Activated CD4-positive, alpha-beta T cell treated with anti-CD3 and anti-CD28 coated beads for 4 hours (primary cell): ENCODE measurements around the gene ABCA4.
A peak's percentile ranks its signal among the peaks of the same experiment; 100 is the strongest.

Experiments used
- DNase-seq, 2 donors: peaks; one replicate each; pipeline ENCODE4 v3.0.0-alpha.2; 2020

ABCA4 gene

DNA sequence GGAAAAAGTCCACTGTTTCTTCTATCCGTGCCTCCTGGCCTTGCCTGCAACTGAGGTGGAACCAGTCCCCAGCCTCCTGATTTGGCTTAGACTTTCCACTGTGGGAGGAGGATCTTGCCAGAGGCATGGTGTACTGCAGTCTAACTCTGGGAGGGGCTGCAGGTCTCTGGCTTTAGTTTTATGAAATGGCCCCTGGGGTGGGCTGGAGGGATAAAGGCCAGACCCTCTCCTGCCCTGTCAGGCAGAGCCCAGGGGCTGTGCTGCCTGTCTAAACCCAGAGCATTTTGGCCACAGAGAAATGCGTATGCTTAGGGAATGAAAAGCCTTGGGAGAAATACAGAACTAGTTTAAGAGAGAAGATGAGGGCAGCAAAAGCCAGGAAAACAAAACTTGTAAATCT lies 73.0 kb downstream of the ABCA4 start:
- DNase-seq, result no peak

DNA sequence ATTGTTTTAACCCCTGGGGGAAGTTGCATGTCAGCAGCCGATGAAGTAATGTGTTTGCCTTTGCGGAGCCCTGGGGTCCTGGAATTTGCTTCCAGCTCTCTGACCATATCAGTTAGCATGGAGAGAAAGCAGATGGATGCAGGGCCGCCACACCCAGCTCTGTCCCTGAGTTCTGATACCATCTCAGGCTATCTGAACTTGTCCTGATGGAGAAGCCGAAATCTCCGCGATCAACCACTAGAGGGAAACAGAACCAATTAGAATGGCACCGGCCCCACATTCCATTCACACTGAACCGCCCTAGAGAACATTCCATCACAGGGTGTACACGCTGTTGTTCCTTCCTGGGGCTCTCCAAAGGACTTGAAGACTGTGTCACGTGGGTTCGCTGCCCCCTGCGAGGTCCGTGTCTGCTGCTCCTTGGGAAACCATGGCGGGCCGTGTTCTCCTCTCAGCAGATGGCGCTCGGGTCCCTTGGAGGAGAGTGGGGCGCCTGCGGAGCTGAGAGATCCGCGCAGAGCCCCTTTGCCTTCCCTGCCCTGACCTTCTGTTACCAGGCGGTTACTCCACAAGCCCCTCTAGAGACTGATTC lies 75.4 kb downstream of the ABCA4 start:
- DNase-seq, result peak; percentile 10 to 17

DNA sequence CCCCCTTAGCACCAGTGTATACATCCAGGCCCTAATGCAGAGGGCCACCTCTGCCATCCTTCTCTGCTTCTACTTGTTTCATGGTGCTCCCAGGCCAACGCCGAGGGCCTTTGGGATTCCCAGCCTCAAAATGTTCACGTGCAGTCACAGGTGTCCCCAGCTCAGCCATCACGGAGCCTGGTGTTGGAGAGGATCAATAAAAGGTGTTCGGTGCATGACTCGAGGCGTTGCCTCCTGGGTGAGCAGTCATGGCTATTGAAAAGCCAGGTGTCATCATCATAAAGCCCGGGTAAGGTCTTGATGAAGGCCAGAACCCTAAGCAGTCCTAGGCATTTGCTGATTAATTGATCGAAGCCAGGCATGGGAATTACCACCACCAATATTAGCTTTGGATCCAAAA lies 76.1 kb downstream of the ABCA4 start:
- no peak for DNase-seq

DNA sequence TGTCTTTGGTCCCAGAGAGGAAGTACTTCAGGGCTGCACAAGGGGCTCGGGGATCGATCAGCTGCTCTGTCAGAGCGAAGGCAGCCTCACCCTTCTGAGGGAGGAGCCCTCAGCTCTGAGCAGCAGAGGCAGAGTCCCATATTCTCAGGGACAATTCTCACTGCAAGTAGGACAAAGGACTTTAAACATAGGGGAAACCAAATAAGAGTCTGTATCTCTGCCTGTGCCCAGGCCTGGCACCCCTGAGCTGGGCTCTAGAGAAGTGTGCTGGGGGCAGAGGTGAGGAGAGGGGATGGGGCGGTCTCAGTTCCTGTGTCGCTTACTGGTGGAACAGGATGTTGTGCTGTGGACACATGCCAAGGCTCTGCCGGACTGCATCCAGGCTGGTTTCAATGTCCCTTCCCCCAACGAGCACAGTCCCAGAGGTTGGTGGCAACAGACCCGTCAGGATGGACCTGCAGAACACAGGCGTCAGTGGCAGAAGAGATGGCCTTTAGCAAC lies 76.6 kb downstream of the ABCA4 start:
- DNase-seq, result no peak

DNA sequence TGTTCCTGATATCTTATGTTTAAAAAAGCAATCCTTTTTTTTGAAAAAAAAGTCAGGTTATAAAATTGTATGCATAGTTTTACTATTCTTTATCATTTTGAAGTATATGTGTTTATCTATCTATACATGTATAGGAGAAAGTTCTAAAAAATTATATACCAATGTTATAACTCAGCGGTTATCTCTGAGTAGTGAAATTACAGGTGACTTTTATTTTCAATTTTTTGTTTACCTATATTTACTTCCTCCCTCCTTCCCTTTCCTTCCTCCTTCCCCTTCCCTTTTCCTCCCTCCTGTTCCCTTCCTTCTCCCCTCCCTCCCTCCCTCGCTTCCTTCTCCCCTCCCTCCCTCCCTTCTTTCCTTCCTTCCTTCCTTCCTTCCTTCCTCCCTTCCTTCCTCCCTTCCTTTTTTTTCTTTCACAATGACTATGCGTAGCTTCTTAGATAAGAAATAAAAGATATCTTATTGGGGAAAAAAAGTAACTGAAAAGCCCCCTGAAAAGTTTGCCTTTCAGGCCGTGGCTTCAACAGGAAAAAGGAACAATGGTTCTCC lies 77.1 kb downstream of the ABCA4 start:
- DNase-seq, result no peak

DNA sequence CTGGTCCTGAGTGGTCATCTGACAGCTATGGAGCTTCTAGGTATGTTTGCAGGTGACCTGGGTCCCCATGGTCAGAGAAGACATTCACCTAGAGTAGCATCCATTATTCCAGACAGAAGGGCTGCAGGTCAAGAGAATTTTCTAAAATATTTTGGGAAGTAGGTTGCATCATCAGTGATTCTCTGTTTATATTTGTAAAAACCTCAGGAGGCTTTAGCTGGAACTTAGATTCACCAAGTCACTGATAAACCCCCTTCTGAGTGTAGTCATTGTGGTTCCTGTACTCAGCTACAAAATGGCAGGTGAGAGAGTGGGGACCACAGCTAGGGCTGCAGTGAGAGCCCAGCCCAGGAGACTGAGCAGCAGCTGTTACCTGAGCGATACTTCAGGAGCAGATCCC lies 78.6 kb downstream of the ABCA4 start:
- DNase-seq, result no peak

DNA sequence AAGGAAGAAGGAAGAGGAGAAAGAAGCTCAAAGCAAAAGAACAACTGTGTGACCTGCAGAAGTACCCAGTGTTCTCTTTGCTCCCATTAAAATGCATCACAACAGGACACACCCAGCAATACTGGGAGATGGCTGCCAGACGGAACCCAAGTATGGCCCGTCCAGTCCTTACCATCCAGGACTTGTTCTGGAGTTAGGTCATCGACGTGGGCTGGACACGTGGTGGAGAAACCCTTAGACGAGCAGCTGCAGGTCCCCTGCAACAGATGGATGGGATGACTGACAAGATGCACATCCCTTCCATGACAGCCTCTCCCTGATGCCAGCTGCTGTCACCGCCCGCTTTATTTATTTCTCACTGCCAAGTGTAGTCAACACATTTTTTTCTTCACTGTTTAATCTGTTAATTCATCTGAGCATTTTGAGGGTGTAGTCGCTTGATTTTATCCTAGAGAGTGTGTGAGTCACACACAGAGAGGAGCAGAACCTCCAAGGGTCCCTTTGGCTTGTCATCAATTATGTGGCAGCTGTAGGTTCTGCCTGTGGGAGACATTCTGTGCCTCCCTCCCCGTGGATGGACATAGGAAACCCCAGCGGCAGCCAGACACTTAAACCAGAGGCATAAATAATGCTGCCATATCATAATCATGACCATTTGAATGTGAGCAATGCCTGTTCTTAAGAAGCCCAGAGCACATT lies 80.9 kb downstream of the ABCA4 start:
- no peak for DNase-seq

DNA sequence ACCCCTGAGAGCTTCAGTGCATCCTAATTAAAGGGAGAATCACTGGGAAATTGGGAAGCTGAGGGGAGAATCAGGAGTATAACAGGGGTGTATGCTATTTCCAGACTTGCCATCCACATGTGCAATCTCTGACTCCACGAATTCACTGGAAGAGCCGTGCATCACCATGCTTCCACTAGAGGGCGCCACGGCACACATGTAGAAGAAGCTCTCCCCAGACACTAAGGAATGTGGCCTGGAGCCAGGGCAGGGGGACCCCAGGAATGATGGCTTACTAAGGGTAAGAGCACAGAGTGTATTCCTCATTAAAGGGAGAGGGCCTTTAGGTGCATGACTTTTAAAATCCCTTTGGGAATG lies 81.5 kb downstream of the ABCA4 start:
- peak; percentile 43 to 52 for DNase-seq

DNA sequence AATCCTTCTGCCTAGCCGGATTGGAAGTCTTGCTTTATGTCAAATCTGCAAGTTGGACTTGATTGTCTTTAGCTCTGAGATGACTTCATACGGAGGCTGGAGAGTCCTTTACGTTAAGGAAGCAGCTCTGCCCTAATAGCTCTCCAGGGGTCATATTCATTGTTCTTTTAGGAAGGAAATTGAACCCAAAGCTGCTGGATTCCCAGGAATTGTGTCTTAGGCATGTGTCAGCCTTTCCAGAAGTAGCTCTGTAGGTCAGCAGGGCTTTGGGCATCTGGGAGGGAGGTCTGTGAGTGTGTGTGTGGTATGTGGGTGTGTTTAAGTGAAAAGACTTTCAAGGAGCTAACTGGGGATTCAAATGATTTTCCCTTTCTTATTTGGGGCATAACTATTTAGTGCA lies 82.4 kb downstream of the ABCA4 start:
- DNase-seq, result no peak

DNA sequence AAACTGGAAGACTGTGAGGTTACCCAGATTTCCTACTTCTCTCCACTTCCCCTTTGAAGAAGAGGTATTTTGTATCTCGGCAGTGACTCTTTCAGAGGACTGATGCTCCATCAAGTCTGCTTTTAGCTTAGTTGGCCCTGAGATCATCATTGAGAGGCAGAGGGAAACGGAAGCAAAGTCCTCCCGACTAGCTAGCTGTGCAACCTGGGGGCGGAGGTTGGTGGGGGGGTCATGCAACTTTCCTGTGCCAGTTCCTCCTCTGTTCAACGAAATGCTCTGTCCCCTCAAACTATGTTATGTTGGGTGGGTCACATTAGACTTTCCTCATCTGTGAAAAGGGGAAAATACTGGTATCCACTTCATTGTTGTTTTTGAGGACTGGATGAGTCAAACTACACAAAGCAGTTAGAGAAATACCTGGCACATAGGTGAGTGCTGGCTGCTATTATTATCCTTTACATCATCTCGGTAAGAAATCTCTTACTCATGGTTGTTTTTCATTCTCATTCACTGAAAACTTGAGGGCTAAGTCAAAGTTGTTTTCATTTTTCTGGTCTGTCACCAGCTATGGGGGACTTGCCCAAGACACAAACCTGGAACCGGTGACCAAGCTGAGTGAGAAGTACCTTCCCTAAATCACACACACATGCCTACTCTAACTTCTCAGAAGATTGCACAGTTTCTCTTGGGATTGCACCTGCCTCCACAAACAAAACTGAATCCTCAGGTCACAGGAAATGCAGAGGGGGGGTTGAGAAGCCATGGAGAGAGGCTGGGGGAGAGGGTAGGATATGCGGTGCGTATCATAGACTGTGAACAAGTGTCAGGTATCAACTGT lies 83.3 kb downstream of the ABCA4 start:
- DNase-seq, result no peak

DNA sequence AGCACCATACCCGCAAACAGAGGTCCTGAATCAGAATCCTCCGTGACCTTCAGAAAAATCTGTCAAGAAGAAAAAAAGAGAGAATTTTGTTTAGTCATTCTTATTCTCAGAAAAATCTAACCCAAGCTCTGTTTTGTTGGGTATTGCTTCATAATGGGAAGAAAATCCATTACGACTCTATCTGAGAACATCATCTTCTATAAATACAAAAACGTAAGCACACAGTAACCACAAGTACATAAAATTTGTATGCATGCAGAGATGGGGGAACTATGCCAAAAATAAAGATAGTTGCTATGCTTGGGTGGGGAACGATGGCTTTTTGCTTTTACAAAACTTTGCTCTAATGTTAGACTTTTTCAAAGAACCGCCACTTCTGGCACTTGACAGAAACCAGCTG lies 84.2 kb downstream of the ABCA4 start:
- DNase-seq, result no peak

DNA sequence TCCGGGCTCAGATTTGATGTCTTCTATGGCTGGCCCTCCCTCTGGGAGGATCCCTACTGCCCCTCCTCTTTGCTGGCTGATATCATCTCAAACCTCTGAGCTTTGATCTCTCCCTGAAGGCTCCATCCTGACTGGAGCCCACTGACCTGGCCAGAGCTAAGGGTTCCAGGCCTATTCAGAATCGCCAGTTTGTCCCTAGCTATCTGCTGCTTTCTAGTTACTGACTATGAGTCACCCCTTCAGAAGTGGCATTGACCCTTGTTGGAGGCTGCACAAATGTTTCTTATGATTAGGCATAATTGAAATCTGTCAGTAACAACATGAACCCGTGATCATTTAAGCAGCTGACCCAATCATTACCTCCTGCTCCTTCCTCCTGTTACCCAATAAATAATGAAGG lies 87.1 kb downstream of the ABCA4 start:
- DNase-seq, result no peak

DNA sequence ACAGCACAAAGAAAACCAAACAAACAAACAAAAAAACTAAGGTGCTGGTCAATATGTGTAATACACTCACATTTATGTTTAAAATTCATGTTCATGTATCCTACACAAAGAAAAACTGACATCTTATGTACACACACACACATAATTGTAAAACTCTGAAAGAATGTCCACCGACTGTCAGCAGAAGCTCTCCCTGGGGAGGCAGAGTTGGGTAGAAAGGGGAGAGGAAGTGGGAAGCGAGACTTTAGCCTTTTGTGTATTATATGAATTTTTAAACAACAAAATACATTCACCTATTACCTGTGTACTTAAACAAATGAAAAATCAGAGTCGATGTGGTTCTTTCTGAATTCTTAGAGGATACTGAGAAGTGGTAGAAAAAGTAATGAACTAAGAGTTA lies 88.3 kb downstream of the ABCA4 start:
- no peak for DNase-seq

DNA sequence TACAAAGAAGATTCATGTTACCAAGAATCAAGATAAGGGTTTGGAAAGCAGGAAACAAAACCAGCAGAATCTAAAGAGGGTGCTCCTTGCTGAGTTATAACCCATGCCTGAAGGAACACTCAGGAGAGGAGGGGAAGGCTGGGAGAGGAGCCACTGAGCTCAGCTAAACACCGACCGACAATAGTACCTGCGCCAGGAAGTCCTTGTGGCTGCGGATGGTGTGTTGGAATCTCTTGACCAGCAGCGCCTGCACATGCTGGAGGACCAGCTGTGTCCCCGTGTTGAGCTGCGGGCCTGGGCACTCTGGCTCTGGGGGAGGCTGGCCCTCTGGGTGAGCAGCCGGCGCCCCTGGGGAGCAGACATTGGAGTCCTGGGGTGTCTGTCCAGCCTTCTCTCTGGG lies 89.4 kb downstream of the ABCA4 start:
- DNase-seq, result no peak

DNA sequence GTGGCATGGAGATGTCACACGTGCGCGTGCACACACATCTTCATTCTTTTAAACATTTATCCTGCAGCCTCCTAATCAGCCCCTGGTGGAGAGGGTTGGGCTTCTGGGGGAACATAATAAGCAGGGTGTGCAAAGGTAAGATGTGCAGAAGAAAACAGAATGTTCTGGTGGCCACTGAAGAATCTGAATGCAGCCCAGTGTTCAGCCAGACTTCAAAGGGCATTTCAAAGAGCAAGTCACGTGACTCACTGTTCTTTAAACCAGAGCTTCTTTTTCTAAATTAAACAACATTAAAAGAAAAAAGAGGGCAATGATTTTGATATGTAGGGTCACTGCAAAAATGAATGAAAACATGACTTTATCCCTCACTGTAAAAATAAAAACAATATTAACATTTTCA lies 89.8 kb downstream of the ABCA4 start:
- DNase-seq, result no peak

DNA sequence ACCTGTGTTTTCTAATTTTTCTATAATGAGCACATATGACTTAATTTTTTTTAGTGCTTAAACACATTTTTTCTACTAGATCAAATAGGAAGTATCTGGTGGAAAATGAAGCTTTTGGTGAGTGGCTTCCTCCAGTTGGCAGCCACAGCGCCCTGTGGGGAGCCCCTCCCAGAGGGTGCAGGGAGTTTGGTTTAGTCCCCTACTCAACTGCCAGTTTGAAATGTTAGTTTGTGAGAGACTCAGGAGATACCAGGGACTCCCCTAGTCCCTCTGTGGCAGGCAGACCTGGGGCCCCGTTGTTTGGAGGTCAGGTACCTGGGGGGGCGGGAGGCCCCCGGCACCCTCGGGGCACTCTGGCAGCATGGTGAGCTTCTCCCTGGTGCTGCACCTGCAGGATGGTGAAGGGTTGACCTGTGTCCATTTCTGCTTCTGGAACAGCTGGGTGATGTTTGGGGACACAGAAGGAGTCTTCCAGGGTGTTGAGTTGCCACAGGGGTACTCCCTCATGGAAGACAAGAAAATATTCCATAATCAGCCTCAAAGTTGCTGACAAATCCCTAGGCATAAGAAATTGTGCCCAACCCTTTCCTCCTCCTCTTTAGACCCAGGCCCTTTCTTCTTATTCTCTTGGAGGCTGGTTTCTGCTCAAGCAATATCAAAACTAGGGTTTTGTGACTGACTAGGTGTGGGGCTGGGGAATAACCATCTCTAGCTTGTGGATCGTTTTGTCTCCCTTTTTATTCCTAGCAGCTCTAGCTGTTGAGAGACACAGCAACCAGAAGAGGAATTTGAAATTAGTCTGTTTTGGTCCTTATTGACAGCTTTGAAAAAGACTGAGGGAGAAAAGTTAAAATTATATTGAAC lies 91.6 kb downstream of the ABCA4 start:
- no peak for DNase-seq

DNA sequence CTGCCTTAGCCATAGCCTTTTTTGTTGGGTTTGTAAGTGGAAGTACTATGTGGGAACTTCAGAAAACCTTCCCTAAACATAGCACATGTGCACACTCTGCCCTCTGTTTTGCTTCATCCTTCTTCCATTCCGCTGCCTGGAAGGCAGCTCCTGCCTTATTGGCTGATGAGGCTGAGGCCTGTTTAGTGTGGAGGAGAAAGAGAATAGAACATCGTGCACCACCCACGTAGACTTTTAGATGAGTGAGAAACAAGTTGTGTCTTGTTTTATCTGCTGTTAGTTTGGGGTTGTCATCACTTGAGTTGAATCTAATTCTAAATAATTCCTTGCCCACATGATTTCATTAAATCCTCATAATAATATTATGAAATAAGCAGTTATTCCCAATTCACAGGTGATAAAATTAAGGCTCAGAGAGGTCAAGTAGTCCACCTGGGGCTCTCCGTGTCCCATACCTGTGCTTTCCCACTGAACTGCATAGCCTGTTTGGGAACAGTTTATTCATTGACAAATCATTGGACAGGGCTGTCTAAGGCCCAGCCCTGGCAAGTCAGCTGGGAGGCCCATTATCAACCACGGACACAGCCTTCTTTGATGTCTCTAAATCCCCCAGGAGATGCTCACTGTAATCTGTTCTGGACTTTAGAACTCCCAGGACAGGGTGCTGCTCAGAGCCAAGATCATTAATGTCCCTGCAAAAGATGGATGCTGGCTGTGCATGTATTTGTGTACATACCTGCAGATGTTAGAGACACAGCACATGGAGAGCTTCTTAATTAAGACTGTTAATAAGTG lies 93.0 kb downstream of the ABCA4 start:
- no peak for DNase-seq

DNA sequence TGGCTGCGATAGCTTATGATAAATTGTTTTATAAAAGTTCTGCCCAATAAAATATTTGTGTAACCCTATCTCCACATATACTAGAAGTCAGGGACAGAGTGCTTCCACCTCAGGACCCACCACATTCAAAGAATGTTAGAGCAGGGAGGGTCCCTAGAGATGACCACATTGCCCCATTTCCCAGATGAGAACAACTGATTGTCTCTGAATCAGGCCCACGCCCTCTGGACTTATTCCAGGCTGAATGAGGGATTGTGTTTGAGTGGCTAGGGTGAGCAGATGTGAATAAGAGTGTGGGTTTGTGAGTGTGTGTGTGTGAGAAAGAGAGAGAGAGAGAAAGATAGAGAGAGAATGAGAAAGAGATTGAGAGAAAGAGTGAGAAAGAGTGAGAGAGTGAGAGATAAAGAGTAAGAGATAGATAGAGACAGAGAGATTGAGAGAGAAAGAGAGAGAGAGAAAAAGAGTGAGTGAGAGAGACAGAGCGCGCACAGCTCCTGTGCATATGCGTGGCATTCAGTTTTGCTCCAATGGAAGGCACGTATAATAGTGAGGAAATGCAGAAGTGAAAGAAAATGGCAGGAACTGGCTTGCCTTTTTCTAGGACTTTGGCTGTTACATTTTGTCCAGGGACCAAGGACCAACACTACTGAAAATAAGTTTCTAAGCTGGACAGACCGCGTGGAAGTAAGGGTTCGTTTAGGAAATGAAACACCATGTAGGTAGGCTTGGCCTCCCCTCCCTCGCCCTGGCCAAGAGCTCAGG lies 94.1 kb downstream of the ABCA4 start:
- no peak for DNase-seq

DNA sequence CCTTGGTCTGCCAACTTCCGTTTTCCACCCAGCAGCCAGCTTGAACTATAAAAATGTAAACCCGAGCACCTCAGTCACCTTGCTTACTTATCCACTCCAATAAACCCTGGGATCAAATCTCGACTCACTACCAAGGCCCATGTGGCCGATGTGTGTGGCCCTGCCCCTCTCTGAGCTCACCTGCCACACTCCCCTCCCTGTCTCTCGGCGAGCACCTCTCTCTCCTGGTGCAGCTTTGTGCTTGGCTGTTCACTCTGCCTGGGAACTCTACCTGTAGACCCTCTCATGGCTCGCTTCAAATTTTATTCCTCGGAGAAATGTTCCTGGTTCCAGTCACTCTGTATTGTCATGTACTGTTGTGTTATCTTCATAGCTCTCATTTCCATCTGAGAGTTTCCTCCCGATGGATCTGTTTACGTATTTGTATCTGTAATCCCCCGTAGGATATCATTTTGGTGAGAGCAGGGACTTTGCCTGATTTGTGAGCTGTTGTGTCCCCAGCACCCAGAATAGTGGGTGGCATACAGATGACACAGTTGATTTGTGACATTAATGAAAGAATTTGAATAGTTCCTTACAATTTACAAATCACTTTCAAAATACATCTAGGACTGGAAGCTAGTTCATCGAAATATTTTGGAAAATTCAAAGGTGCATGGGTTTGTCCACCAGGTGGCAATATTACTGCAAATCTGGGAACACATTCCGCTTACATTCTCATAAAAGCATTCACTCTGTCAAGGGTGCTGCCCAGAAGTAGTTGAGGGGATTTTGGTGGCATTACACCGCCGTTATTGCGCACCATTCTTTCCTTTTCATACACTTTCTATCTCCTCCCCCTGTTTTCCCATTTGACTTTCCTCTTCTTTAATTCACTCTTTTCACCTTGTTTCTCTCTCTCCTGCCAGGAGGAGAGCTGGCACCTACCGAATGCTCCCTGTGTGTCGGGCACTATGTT lies 95.3 kb downstream of the ABCA4 start:
- DNase-seq, result no peak
